SW480 (cell line): Measurements from ENCODE around the gene NAV3.

Experiments
- DNase-seq: peaks from one replicate; pipeline ENCODE4 v3.0.0-alpha.2; 2016; ENCODE audit warnings: low spot score

Gene NAV3

DNA sequence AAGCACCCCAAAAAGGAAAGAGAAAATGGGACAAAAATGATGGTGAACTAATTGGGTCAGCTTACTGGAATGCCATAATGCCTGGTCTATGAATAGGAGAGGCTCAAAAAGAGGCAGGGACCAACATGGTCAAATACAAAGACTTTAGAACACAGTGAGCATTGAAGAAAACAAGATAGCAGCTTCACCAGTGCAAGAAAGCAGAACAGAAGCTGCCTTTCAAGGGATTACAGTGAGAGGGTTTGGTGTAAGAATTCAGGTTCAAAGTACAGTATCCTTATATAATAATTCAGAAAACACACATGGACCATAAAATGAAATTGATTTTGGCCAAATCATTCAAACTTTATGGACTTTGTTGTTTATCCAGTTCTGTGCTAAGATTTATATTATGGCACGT, 162.1 kb downstream of the NAV3 start:
- DNase-seq = no peak

GRCh38 chr12:77993658-77994057, 163.0 kb downstream of the NAV3 start:
- no peak for DNase-seq

- DNase-seq = peak; percentile 54
Observed at GRCh38 chr12:77995436-77996167, 164.9 kb downstream of the NAV3 start.

- no peak for DNase-seq
Observed at GRCh38 chr12:77996670-77997069, 166.0 kb downstream of the NAV3 start.

DNA sequence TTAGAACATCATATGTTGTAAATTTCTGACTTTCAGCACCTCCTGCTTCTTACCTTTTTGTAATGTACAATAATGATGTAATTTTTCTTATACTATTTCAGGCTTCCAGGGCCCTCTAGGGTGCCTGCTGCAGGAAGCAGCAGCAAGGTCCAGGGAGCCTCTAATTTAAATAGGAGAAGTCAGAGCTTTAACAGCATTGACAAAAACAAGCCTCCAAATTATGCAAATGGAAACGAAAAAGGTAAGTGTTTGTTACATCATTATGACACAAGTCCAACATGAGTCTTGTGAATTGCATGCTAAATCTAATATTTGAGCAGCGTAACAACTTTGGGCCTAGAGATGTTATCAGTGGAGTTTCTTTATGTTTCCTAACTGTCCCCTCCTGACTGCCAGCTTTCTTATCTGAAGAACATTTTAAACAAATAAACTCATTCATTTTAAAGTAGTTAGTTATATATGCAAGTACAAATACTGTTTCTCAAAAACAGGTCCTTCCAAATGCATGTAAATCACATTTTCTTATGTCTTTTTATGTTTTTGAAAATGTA, 167.6 kb downstream of the NAV3 start:
- no peak for DNase-seq

DNA sequence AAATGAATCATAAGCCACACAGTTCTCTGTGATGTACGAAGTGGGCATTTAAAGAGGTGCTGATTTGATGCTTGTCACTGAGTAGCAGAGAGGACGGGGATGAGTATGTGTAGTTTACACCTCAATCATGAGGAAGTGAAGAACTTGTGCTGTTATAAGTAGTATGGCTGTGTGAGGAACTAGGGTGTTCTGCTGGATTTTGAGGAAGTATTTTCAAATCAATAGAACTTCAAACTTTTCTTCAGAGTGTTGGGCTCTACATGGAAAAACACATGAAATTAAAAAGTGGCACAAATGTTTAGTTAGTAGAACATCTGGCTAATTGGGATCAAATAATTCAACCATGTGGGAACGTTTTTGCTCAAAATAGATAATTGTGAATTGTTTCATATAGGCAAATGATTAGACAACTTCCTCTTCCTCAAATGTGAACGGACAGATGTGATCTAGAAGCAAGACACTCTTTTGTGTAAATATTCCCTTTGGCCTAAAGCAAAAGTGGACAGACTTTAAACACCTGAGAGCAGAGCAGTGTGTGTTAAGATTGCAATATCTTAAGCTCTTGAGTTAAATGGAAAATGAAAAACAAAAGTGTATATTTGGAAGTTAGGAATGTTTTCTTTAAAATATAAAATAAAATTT, 168.5 kb downstream of the NAV3 start:
- no peak for DNase-seq

DNA sequence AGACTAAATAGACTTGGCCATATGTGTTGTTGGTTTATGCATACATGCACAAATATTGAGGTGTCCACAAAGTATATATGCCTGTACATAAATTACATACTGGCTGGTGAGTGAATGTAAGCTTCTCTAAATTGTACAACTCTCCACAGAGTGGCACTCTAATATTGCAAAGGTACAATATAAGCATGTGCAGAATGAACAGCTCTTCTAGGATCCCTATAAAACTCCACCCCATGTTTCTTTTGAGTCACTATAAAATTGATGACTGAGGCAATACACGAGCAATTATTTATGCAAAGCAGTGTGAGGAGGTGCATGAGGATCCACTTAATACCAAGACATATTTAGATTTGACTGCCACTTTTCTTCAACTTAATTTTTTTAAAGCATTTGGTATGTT, 172.2 kb downstream of the NAV3 start:
- peak; percentile 11 for DNase-seq

- no peak for DNase-seq
Observed at GRCh38 chr12:78004249-78005093, 173.8 kb downstream of the NAV3 start.

- DNase-seq = no peak
Observed at GRCh38 chr12:78005094-78005492, 174.4 kb downstream of the NAV3 start.

DNA sequence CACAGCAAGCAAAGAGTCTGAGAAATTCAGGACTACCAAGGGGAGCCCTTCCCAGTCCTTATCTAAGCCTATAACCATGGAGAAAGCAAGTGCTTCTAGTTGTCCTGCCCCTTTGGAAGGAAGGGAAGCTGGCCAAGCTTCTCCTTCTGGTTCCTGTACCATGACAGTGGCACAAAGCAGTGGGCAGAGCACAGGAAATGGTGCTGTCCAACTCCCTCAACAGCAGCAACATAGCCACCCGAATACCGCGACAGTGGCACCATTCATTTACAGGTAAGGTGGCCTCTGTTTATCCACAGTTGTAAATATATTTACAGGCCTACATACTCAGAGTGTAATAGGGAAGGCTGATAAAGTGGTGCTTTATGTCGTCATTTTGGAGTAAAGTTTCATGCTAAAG, 176.5 kb downstream of the NAV3 start:
- DNase-seq = no peak

DNA sequence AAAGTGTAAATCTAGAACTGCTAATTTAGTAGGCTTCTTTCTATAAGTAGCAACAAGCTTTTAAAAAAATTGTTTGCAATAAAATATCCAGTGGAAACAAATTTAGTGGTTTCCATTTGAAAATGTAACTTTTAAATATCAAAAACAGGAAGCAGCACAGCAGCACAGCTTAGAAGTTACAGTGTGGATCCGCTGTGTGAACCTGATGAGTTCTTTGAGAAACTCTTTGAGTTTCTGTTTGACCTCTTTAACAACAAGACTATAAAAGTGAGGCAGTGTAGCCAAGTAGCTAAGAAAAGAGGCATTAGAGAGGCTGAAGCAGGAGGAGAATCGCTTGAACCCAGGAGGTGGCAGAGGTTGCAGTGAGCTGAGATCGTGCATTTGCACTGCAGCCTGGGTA, 178.3 kb downstream of the NAV3 start:
- no peak for DNase-seq

GRCh38 chr12:78018171-78018910, 187.6 kb downstream of the NAV3 start:
- no peak for DNase-seq

GRCh38 chr12:78018939-78019338, 188.2 kb downstream of the NAV3 start:
- DNase-seq = no peak

DNA sequence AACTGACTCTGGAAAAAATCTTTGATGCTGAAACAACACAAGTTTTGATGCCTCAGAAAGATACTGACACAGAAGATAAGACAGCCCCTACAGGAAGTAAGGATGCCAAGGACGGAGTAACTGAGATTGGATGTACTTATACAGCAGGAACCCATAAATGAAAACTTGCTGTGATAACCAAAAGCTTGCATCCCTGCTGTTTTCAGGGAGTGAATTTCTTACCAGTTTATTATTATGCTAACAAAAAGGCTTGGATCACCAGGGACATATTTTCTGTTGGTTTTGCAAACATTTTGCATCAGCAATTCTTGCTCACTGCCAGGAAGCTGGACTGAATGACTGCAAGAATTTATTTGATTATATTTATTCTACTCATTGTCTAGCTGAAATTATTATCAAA, 197.7 kb downstream of the NAV3 start:
- DNase-seq = no peak

- no peak for DNase-seq
Observed at GRCh38 chr12:78034025-78034424, 203.3 kb downstream of the NAV3 start.

GRCh38 chr12:78035901-78036606, 205.4 kb downstream of the NAV3 start:
- DNase-seq = no peak

DNA sequence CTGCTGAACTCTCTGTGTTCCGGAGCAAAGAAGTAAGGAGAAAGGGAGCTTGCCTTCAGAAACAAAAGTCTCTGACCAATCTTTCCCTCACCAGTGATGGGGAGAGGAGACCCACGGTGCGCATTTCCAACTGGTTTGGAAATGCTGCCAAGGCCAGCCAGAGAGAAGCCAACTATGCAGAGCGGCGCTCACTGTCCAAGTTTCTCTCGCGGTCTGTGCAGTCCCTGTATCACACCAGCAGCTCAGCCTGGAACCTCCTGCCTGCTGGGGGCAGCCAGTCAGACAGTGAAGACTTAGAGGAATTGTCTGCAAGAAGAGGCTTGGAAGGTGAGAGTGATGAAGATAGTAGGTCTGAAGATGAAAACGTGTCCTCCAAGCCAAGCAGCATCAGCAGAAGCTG, 206.2 kb downstream of the NAV3 start:
- DNase-seq = no peak

DNA sequence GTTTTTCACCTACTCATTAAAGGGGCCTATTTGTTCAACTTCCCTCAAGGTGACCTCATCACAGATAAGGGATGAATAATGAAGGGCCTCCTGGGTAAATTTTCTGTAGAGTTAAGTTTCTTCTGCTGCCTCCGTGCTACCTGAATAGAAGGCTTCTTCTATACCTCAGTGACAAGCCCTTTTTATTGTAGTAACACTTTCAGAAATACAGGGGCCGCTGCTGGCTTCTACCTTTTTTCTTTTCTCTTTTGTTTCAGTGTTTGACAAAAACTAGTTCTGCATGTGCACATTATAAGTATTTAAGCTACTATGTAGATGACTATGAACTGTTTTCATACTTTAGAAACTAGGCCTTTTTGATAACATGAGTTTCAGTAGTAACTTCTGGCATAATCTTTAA, 207.0 kb downstream of the NAV3 start:
- no peak for DNase-seq

GRCh38 chr12:78038541-78038940, 207.8 kb downstream of the NAV3 start:
- DNase-seq = no peak

DNA sequence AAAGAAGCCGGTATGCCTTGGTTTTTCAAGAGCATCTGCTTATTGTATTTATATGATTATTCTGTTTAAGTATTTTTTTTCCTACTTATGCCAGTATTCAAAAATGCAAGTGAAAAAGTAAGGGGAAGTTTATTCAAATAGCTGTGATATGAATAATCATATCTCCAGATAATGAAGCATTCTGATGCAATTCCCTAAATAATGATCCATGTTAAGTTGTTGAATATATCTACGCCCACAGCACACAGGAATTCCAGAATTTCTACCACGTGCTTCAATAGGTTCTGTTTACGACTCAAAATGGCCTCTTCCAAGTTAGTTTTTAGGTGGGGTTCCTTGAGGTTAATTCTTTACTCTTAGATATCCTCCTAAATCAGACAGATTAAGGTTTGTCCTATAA, 208.3 kb downstream of the NAV3 start:
- DNase-seq = no peak

GRCh38 chr12:78040111-78040510, 209.4 kb downstream of the NAV3 start:
- DNase-seq = no peak
